ENCODE results near the gene UGCG.
A peak's percentile ranks its signal among the peaks of the same experiment; 100 is the strongest.
"Not testable (repeated sequence)": the region's sequence is repeated elsewhere in the genome, so short reads cannot be mapped to it uniquely, and the experiment has no call there.

The UGCG gene

GRCh38 chr9:111955048-111955447, 58.4 kb downstream of the UGCG start:
- no peaks in the 10 kb centered on the region for H4K20me1 ChIP-seq (ENCODE audit: insufficient read depth, low read length, poor library complexity, severe bottlenecking)
- no peaks in the 10 kb centered on the region for H3K27me3 ChIP-seq (ENCODE audit: insufficient read depth, low read length, poor library complexity, severe bottlenecking)
- no peak overlapping the region for H3K4me3 ChIP-seq (ENCODE audit: low read length, poor library complexity, severe bottlenecking)
- H3K36me3 ChIP-seq (ENCODE audit: insufficient read depth, low read length): no peaks in the 10 kb centered on the region
- TF ChIP-seq CTCF (conservative IDR thresholded peaks at IDR 0.05; ENCODE audit: low read length) (no peak), EZH2phosphoT487 (IDR thresholded peaks at IDR 0.05; ENCODE audit: borderline replicate concordance) (no peak)
- no peak overlapping the region for H3K9ac ChIP-seq (ENCODE audit: low read depth, low read length, poor library complexity, severe bottlenecking)
- no peaks in the 10 kb centered on the region for H3K9me3 ChIP-seq (ENCODE audit: insufficient read depth, low read depth, low read length)
- H3K9me2 ChIP-seq (replicated peaks; ENCODE audit: low read depth, low read length): no peaks in the 10 kb centered on the region
- no peaks in the 10 kb centered on the region for H3F3A ChIP-seq (ENCODE audit: low read depth)
- no peak overlapping the region for H2AFZ ChIP-seq (ENCODE audit: low read length)
- peaks cover 6% of the 10 kb centered on the region for H3K4me1 ChIP-seq (ENCODE audit: insufficient read depth, low read length, poor library complexity, severe bottlenecking)
- no peak overlapping the region for H3K4me2 ChIP-seq (ENCODE audit: low read depth, low read length, poor library complexity, severe bottlenecking)
- no peaks in the 10 kb centered on the region for H3K79me2 ChIP-seq (ENCODE audit: insufficient read depth, low read length)

DNA sequence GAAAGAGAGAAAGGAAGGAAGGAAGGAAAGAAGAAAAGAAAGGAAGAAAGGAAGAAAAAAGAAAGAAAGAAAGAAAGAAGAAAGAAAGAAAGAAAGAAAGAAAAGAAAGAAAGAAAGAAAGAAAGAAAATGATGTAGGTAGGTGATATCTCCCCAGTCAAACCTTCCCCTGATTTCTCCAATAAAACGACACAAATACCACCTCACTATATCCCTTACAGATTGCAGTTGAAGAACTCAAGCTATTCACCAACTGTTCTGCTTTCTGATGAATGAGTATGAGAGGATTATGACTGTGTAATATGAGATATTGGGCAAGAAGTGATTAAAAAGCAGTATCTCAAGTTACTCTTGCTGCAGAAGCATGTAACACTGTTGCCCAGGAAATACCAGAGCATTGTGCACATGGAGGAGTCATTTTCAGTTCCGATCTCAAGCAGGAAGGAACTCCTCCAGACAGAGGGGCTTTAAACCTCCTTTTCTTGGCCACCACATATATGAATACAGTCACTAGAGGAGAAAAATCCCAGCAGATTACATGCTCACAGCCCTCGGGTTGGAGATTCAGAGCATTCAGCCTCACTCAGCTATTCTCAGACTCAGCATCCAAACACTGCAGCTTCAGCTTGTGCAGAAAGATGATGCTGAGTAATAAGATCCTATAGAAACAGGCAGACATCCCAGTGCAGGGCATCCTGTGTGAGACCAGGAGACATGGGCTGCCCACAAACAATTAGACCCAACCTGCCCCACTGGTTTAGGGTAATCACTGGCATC, 61.4 kb downstream of the UGCG start:
- Histone ChIP-seq H3K27me3 (ENCODE audit: insufficient read depth, low read length, poor library complexity, severe bottlenecking) (no peaks in the 10 kb centered on the region), H3K4me1 (ENCODE audit: insufficient read depth, low read length, poor library complexity, severe bottlenecking) (peaks cover 6% of the 10 kb centered on the region), H3K9ac (ENCODE audit: low read depth, low read length, poor library complexity, severe bottlenecking) (no peak overlapping the region), H3K36me3 (ENCODE audit: insufficient read depth, low read length) (no peaks in the 10 kb centered on the region), H3K4me2 (ENCODE audit: low read depth, low read length, poor library complexity, severe bottlenecking) (peak overlapping the region; percentile 49), H3F3A (ENCODE audit: low read depth) (no peaks in the 10 kb centered on the region), H4K20me1 (ENCODE audit: insufficient read depth, low read length, poor library complexity, severe bottlenecking) (no peaks in the 10 kb centered on the region), H3K4me3 (ENCODE audit: low read length, poor library complexity, severe bottlenecking) (peak overlapping the region; percentile 57), H3K9me2 (replicated peaks; ENCODE audit: low read depth, low read length) (no peaks in the 10 kb centered on the region), H2AFZ (ENCODE audit: low read length) (peak overlapping the region; percentile 79), H3K79me2 (ENCODE audit: insufficient read depth, low read length) (no peaks in the 10 kb centered on the region), H3K9me3 (ENCODE audit: insufficient read depth, low read depth, low read length) (no peaks in the 10 kb centered on the region)
- no peak for TF ChIP-seq EZH2phosphoT487 (IDR thresholded peaks at IDR 0.05; ENCODE audit: borderline replicate concordance)
- TF ChIP-seq CTCF (conservative IDR thresholded peaks at IDR 0.05; ENCODE audit: low read length): no peak

- no peaks in the 10 kb centered on the region for H4K20me1 ChIP-seq (ENCODE audit: insufficient read depth, low read length, poor library complexity, severe bottlenecking)
- TF ChIP-seq CTCF (conservative IDR thresholded peaks at IDR 0.05; ENCODE audit: low read length) (no peak), EZH2phosphoT487 (IDR thresholded peaks at IDR 0.05; ENCODE audit: borderline replicate concordance) (no peak)
- H3K4me2 ChIP-seq (ENCODE audit: low read depth, low read length, poor library complexity, severe bottlenecking): no peak overlapping the region
- no peak overlapping the region for H3K4me3 ChIP-seq (ENCODE audit: low read length, poor library complexity, severe bottlenecking)
- no peaks in the 10 kb centered on the region for H3F3A ChIP-seq (ENCODE audit: low read depth)
- H3K79me2 ChIP-seq (ENCODE audit: insufficient read depth, low read length): no peaks in the 10 kb centered on the region
- no peak overlapping the region for H3K9ac ChIP-seq (ENCODE audit: low read depth, low read length, poor library complexity, severe bottlenecking)
- H3K27me3 ChIP-seq (ENCODE audit: insufficient read depth, low read length, poor library complexity, severe bottlenecking): no peaks in the 10 kb centered on the region
- H3K4me1 ChIP-seq (ENCODE audit: insufficient read depth, low read length, poor library complexity, severe bottlenecking): peaks cover 6% of the 10 kb centered on the region
- H2AFZ ChIP-seq (ENCODE audit: low read length): no peak overlapping the region
- no peaks in the 10 kb centered on the region for H3K36me3 ChIP-seq (ENCODE audit: insufficient read depth, low read length)
- no peaks in the 10 kb centered on the region for H3K9me3 ChIP-seq (ENCODE audit: insufficient read depth, low read depth, low read length)
- H3K9me2 ChIP-seq (replicated peaks; ENCODE audit: low read depth, low read length): no peaks in the 10 kb centered on the region
These were observed 63.1 kb downstream of the UGCG start for GRCh38 chr9:111959468-111960359.

DNA sequence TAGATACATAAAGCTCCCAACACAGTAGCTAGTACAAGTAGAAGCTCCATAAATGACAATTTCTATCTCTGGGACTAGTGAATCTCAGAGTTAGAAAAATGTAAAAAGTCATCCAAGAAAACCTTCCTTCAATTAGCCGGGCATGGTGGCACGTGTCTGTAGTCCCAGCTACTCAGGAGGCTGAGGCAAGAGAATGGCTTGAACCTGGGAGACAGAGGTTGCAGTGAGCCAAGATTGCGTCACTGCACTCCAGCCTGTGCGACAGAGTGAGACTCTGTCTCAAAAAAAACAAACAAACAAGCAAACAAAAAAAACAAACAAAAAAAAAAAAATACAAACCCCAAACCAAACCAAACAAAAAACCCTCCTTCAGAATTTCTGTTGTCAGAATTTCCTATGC, 63.9 kb downstream of the UGCG start:
- H3K9me2 ChIP-seq (replicated peaks; ENCODE audit: low read depth, low read length); H3K9me3 ChIP-seq (ENCODE audit: insufficient read depth, low read depth, low read length); H3K4me1 ChIP-seq (ENCODE audit: insufficient read depth, low read length, poor library complexity, severe bottlenecking); H3K4me2 ChIP-seq (ENCODE audit: low read depth, low read length, poor library complexity, severe bottlenecking); H3K79me2 ChIP-seq (ENCODE audit: insufficient read depth, low read length); H3F3A ChIP-seq (ENCODE audit: low read depth); H3K36me3 ChIP-seq (ENCODE audit: insufficient read depth, low read length); H3K27me3 ChIP-seq (ENCODE audit: insufficient read depth, low read length, poor library complexity, severe bottlenecking); H2AFZ ChIP-seq (ENCODE audit: low read length); H4K20me1 ChIP-seq (ENCODE audit: insufficient read depth, low read length, poor library complexity, severe bottlenecking); H3K4me3 ChIP-seq (ENCODE audit: low read length, poor library complexity, severe bottlenecking); H3K9ac ChIP-seq (ENCODE audit: low read depth, low read length, poor library complexity, severe bottlenecking): not testable (repeated sequence)
